ENCODE data around the gene ZBED5.

ZBED5 gene

GRCh38 chr11:10878408-10879214 lies 20.8 kb upstream of the ZBED5 start:
- peak; percentile 86 for DNase-seq (ENCODE audit: low read depth)
- TF ChIP-seq CTCF (IDR thresholded peaks at IDR 0.05; ENCODE audit: low read length, missing control alignments), result peak; percentile 97
- no peak overlapping the region for H3K4me3 ChIP-seq (replicated peaks; ENCODE audit: low read depth, low read length)

GRCh38 chr11:10876158-10876557 lies 18.3 kb upstream of the ZBED5 start:
- no peak overlapping the region for H3K4me3 ChIP-seq (replicated peaks; ENCODE audit: low read depth, low read length)
- TF ChIP-seq CTCF (IDR thresholded peaks at IDR 0.05; ENCODE audit: low read length, missing control alignments), result no peak
- DNase-seq (ENCODE audit: low read depth), result no peak

GRCh38 chr11:10875430-10876021 lies 17.7 kb upstream of the ZBED5 start:
- DNase-seq (ENCODE audit: low read depth), result no peak
- TF ChIP-seq CTCF (IDR thresholded peaks at IDR 0.05; ENCODE audit: low read length, missing control alignments), result no peak
- no peak overlapping the region for H3K4me3 ChIP-seq (replicated peaks; ENCODE audit: low read depth, low read length)

GRCh38 chr11:10872097-10872496 lies 14.2 kb upstream of the ZBED5 start:
- H3K4me3 ChIP-seq (replicated peaks; ENCODE audit: low read depth, low read length), result no peak overlapping the region
- no peak for DNase-seq (ENCODE audit: low read depth)
- no peak for TF ChIP-seq CTCF (IDR thresholded peaks at IDR 0.05; ENCODE audit: low read length, missing control alignments)

GRCh38 chr11:10868352-10868751 lies 10.5 kb upstream of the ZBED5 start:
- H3K4me3 ChIP-seq (replicated peaks; ENCODE audit: low read depth, low read length), result no peak overlapping the region
- DNase-seq (ENCODE audit: low read depth), result no peak
- TF ChIP-seq CTCF (IDR thresholded peaks at IDR 0.05; ENCODE audit: low read length, missing control alignments), result no peak

GRCh38 chr11:10866893-10867331 lies 9.1 kb upstream of the ZBED5 start:
- TF ChIP-seq CTCF (IDR thresholded peaks at IDR 0.05; ENCODE audit: low read length, missing control alignments), result no peak
- H3K4me3 ChIP-seq (replicated peaks; ENCODE audit: low read depth, low read length), result no peak overlapping the region
- DNase-seq (ENCODE audit: low read depth), result peak; percentile 51

Data from fibroblast of pulmonary artery (primary cell).